ENCODE measurements around the gene CDCA4. TPM values are rescaled to one million over a fixed set of nuclear protein-coding genes. Genes with fewer than 3 reads are reported as not detected.
A peak's percentile ranks its signal among the peaks of the same experiment; 100 is the strongest.

The CDCA4 gene
- total RNA-seq, 1 donor from 2014 or later: 46.9 TPM

DNA sequence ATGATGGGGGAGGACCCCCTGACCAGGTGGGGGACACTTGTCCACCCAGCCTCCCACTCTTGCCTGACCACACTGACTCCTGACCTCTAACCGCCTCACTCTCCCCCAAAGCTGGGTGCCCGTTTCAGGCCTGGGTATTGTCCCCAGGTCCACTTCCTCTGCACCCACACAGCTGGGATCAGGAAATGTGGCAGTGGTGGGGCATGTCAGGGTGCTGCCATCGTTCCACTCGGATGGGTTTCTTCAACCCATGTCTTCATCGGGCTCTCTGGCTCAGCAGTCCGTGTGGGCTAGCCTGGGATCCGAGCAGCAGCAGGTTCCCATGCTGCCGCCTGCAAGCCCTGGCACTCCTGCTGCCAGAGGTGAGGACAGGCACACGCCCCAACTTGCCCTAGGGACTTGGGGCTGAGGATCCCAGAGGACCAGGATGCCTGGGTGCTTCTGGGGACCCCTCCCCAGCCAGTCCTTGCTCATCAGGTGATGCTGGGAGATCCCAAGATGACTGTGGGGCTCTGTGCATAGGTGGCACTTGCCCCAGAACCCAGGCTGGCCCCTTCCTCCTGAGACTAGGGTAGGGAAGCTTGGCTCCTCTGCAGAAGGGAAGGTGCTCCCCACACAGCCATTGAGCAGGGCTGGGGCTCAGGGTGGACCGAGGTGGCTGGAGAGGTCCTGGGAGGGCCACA lies 38.2 kb downstream of the CDCA4 start:
- H3K4me3 ChIP-seq (ENCODE audit: low read depth, low read length): no peak overlapping the region
- TF ChIP-seq, protein P1, sequence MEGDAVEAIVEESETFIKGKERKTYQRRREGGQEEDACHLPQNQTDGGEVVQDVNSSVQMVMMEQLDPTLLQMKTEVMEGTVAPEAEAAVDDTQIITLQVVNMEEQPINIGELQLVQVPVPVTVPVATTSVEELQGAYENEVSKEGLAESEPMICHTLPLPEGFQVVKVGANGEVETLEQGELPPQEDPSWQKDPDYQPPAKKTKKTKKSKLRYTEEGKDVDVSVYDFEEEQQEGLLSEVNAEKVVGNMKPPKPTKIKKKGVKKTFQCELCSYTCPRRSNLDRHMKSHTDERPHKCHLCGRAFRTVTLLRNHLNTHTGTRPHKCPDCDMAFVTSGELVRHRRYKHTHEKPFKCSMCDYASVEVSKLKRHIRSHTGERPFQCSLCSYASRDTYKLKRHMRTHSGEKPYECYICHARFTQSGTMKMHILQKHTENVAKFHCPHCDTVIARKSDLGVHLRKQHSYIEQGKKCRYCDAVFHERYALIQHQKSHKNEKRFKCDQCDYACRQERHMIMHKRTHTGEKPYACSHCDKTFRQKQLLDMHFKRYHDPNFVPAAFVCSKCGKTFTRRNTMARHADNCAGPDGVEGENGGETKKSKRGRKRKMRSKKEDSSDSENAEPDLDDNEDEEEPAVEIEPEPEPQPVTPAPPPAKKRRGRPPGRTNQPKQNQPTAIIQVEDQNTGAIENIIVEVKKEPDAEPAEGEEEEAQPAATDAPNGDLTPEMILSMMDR (conservative IDR thresholded peaks at IDR 0.05; ENCODE audit: low read depth, low read length): no peak
- DNase-seq (ENCODE audit: low read depth): no peak

- TF ChIP-seq, protein P1 (conservative IDR thresholded peaks at IDR 0.05; ENCODE audit: low read depth, low read length): no peak
- no peak overlapping the region for H3K4me3 ChIP-seq (ENCODE audit: low read depth, low read length)
- DNase-seq (ENCODE audit: low read depth): no peak
Measured at GRCh38 chr14:104981699-104982541, 39.0 kb downstream of the CDCA4 start.

- DNase-seq (ENCODE audit: low read depth): no peak
- TF ChIP-seq, protein P1 (conservative IDR thresholded peaks at IDR 0.05; ENCODE audit: low read depth, low read length): no peak
- H3K4me3 ChIP-seq (ENCODE audit: low read depth, low read length): no peak overlapping the region
Measured at GRCh38 chr14:104980611-104981531, 40.0 kb downstream of the CDCA4 start.

DNA sequence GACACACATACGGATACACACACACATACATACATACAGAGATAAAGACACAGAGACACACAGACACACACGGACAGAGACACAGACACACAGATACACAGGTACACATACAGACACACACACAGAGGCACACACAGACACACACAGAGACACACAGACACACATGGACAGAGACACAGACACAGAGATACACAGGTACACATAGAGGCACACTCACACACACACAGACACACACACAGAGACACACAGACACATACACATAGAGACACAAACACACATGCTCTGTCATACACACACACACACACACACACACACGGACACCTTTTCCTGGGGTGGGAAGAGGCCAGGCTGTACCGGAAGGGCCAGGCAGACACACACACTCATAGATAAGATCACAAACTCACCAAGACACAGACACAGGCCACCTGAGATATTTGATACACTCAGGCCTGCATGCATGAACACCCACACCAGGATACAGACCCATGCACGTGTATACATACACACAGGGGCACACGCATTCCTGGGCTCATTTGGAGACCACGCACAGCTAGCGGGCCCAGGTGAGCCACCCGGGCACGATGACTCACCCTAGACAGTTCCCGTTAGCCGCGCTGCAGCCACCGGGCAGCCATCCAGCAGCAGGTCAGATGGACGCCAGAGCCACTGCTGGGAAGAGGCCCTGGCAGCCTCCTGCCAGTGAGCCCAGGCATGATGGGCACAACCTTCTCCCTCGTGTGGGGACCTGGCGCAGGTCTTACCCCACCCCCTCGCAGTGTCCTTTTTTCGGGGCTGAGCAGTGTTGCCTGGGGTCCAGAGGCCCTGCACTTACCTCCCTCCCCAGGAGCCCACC lies 40.9 kb downstream of the CDCA4 start:
- no peak overlapping the region for H3K4me3 ChIP-seq (ENCODE audit: low read depth, low read length)
- TF ChIP-seq, protein P1 (conservative IDR thresholded peaks at IDR 0.05; ENCODE audit: low read depth, low read length): no peak
- no peak for DNase-seq (ENCODE audit: low read depth)

DNA sequence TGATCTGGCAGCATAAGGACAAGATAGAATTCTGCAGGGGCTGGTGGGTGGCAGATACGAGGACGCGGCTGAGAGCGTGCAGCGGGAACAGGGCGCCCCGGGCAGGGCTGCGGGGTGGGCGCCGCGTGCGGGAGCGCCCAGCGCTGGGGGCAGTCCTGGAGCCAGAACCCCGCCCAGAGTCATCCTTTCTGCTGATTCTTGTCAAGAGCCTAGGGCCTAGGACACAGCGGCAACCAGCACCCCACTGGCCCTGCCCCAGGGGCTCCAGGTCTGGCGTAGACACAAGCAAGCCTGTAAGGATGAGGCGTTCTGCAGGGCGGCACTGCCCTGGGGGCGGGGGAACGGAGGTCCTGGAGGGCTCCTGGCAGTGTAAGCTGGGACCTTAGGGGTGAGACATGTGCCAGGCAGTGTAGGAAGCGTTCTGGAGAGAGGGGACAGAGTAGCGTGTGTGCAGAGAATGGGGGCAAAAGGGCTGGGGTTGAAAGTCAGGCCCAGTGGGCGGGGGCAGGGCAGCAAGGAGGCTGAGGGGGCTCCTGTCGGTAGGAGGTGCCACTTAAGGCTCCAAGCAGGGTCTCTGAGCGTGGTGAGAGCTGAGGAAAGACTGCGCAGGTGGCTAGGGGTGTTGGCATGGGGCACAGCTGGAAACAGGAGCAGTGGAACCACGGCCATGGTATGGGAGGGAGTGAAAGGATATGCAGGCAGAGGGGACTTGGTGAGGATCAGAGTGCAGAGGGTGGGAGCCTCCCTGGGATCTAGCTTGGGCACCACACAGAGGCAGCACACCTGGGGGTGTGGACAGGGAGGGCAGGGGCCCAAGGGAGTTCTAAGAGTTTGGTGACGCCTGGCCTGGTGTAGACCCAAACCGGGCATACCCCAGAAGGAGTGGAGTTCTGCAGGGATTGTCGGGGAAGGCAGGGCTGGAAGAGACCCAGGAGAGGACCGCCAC lies 41.9 kb downstream of the CDCA4 start:
- TF ChIP-seq, protein P1 (conservative IDR thresholded peaks at IDR 0.05; ENCODE audit: low read depth, low read length): no peak
- DNase-seq (ENCODE audit: low read depth): no peak
- H3K4me3 ChIP-seq (ENCODE audit: low read depth, low read length): peak overlapping the region; percentile 39
